Amniotic stem cell (primary cell): ENCODE data around the gene WASL.
"Not testable (repeated sequence)": the region's sequence is repeated elsewhere in the genome, so short reads cannot be mapped to it uniquely, and the experiment has no call there.

Experiments
- DNase-seq: peaks from one replicate; lab custom pipeline; 2025; lab: John Stamatoyannopoulos, UW

The WASL gene

GRCh38 chr7:123769371-123769770, 20.6 kb upstream of the WASL start:
- no peak for DNase-seq

- DNase-seq, result no peak
Observed at GRCh38 chr7:123768493-123768892, 19.7 kb upstream of the WASL start.

- DNase-seq, result no peak
Observed at GRCh38 chr7:123763191-123763661, 14.4 kb upstream of the WASL start.

- DNase-seq, result no peak
Observed at GRCh38 chr7:123761729-123762128, 12.9 kb upstream of the WASL start.

- DNase-seq, result no peak
Observed at GRCh38 chr7:123757095-123757494, 8.3 kb upstream of the WASL start.

GRCh38 chr7:123755338-123755737, 6.5 kb upstream of the WASL start:
- DNase-seq, result no peak

GRCh38 chr7:123754271-123754871, 5.6 kb upstream of the WASL start:
- DNase-seq, result no peak

- no peak for DNase-seq
Observed at GRCh38 chr7:123752534-123752933, 3.7 kb upstream of the WASL start.

GRCh38 chr7:123751821-123752220, 3.0 kb upstream of the WASL start:
- no peak for DNase-seq

GRCh38 chr7:123750389-123751230, 1.8 kb upstream of the WASL start:
- no peak for DNase-seq

- DNase-seq, result peak; percentile 10
Observed at GRCh38 chr7:123749537-123749857, 694 bp upstream of the WASL start.

GRCh38 chr7:123748171-123748733, 551 bp downstream of the WASL start:
- DNase-seq, result no peak

GRCh38 chr7:123747620-123748141, 1.1 kb downstream of the WASL start:
- DNase-seq, result peak; percentile 26

- no peak for DNase-seq
Observed at GRCh38 chr7:123746931-123747488, 1.8 kb downstream of the WASL start.

- DNase-seq, result no peak
Observed at GRCh38 chr7:123746055-123746454, 2.7 kb downstream of the WASL start.

- DNase-seq, result no peak
Observed at GRCh38 chr7:123745437-123745836, 3.4 kb downstream of the WASL start.

- DNase-seq, result no peak
Observed at GRCh38 chr7:123744416-123744815, 4.4 kb downstream of the WASL start.

- DNase-seq, result no peak
Observed at GRCh38 chr7:123741940-123742339, 6.9 kb downstream of the WASL start.

- no peak for DNase-seq
Observed at GRCh38 chr7:123738808-123739207, 10.0 kb downstream of the WASL start.

GRCh38 chr7:123738356-123738755, 10.4 kb downstream of the WASL start:
- no peak for DNase-seq

GRCh38 chr7:123737168-123737674, 11.6 kb downstream of the WASL start:
- DNase-seq, result not testable (repeated sequence)

GRCh38 chr7:123735539-123735938, 13.3 kb downstream of the WASL start:
- DNase-seq, result no peak

GRCh38 chr7:123734498-123734897, 14.3 kb downstream of the WASL start:
- no peak for DNase-seq
